ENCODE data around the gene PTDSS2. TPM values are rescaled to one million over a fixed set of nuclear protein-coding genes. Genes with fewer than 3 reads are reported as not detected.

Gene PTDSS2
- 34.9 and 37.8 TPM in 2 replicates for total RNA-seq

DNA sequence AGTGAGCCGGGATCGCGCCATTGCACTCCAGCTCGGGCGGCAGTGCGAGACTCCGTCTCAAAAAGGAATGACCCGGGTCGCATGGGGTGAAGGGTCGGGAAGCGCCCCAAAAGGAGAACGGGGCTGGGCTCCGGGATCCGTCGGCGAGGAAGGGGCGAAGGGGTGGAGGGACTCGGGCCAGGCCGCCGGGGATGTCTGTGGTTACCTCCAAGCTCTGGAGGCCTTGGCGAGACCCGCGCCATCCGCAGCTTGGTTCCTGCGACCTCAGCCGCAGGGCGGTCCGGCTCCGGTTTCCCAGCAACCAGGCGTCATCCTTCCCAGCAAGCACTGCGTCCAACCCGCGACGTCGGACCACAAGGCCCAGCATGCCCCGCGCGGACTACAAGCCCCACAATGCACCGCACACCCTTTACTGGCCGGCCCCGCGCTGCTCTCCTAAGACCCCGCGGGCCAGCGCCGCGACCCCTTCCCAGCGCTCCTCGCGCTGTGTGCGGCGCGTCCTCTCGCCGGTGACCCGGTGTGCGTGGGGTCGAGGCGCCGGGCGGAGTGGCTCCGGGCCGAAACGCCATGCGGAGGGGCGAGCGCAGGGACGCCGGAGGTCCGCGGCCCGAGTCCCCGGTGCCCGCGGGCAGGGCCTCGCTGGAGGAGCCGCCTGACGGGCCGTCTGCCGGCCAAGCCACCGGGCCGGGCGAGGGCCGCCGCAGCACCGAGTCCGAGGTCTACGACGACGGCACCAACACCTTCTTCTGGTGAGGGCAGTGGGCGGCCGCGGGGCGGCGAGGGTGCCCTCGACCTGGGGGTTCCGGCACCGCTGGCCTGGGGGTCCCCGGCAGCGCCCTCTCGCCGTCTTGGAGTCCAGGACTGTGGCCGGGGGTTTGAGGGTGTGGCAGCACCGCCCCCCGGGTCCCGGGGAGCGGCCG, at the start of gene PTDSS2:
Gene PTDSS2 (plus strand): TSS at position 391 of the 920 bp plus-strand sequence. CDS start 177 bp downstream, at position 568.

DNA sequence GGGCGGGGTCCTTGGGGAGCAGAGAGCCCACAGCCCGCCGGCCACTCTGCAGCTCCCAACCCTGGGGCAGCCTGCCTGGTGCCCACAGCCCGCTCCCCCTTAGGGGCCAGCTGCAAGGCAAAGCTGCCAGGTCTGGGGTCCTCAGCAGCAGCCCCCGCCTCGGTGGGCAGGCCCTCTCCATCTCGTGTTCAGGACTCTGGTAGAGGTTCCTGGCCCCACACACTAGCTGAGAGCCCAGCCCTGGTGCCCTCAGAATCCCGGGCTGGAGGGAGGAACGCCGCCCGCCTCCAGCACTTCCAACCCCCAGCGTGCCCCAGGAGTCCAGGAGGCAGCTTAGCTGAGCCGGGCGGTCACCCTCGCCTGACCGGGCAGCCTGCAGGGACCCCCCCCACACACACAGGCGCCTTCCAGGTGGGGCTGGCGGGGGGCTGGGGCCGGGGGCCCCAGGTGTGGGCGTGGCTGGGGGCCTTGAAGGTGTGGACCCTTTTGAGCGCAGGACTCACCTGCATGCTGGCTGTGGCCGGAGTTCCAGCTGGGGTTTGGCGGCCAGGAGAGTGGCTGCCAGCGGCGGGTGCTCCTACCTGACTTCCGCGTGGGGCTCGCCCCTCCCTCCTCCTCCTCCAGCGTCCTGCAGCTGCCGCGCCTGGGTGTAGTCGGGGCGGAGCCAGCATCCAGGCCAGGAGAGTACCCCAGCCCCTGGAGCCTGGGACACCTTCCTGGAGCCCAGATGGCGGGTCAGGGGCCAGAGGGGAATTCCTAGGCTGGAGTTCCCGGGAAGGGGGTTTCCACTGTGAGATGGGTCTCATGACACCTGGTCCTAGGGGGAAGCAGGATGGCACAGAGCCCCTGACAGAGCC, 8.4 kb upstream of the PTDSS2 start, which contains the start of gene ANO9:
Gene ANO9 (minus strand): TSS at position 594 of the 857 bp plus-strand sequence. CDS start 85 bp downstream, at position 509.

DNA sequence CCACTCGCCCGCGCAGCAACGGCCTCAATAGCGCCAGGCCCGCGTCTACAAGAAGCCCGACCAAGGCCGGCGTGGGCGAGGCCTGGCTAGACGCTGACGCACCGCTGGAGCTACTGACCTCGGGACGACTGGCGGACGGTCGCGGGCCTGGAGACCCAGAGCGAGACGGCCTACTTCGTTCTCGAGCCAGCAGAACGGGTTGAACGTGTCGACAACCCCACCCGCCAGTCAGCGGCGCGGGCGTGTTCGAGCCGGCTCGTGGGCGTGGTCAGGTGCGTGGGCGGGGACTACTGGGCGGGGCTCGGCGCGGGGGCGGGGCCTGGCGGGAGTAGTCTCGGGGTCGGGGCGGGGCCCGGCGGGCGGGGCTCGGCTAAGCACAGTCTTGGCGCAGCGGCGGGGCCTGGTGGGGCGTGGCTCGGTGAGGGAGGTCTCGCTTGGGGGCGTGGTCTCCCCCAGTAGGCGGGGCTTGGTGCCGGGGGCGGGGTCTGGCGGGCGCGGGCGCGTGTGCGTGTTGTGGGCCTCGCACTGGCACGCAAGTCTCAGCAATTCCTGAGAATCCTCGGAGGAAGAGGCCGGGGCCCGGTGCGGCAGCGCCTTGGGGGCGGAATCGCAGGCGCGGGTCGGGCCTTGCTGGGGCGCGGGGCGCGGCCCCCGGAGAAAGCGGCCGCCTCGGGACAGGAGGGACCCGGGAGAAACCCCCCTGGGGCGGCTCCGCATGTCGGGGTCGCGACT, 57.1 kb downstream of the PTDSS2 start, which contains the start of gene RNH1:
Gene RNH1 (minus strand): TSS at position 248 of the 732 bp plus-strand sequence. CDS start 5,080 bp downstream, outside the sequence.

DNA sequence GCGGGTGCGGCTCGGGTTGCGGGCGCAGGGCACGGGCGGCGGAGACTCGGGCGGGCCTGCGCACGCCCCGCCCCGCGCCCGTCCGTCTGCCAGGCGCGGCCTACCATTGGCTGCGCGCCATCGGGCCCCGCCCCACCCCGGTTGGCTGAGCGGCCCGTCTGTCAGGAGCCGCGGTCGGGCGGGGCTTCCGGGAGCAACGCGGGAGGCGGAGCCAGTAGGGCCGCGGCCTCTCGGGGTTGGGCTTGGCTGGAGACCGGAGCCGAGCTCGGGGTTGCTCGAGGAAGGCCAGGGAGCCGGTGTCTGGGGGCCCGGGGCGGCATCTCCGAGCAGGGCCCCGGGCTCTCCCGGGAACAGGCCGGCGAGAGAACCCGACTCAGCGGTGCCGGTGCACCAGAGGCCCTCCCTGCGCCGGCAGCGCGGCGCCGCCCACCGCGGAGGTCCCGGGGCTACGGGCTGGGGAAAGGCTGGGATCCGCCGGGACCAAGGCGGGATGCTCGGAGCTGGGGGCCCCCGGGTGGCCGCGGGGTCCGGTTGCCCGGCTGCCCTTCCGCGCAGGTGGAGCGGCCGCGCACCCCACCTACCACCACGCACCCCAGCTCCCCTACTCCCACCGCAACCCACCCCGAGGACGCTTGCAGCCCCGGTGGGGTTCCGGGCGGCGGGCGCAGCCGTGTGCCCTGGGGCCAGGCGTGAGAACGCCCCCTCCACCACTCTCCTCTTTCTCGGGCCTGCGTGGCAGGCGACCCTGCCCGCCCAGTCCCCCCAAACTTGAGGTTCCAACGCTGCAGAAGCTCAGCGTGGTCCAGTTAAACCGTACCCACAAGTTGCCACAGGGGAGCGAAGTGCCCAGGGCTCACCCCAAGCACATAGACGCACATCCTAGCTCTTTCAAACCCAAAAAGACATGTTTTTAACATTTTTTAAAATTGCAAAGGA, 85.7 kb downstream of the PTDSS2 start, which contains the start of gene HRAS:
Gene HRAS (minus strand): TSS at position 58 of the 936 bp plus-strand sequence.

DNA sequence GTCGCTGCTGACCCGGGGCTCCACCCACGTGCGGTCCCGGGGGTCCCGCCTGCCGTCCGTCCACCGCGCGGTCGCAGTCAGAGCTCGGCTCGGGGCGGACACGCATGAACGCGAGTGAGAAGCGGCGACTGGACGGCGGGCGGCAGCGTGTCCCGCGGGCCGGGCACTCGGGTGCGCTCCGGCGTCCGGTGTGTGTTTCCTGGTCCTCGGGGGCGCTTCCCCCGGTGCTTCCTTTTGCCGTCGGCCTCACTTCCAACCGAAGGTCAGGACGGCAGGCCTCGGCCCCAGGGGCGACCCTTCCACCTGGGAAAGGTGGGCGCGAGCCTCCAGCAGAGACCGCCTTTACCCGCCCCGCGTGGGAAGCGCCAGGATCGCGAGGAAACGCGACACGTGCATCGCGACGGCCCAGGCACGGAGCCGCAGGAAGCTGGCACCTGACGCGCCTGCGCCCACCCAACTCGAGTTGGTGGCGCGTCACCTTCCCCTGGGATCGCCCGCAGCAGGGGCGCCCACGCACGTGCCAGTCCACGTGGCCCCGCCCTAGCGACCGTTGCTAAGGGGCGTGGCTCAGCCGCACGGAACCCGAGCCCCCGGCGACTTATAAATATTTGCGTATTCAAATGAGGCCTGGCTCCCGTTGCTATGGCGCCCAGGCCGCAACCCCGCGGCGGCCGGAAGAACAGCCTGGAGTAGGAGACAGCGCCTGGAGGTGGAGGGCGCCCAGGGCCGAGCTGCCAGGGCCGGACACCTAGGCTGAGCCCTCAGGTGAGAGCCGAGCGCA, 87.0 kb downstream of the PTDSS2 start, which contains the start of gene LRRC56:
Gene LRRC56 (plus strand): TSS at position 687 of the 781 bp plus-strand sequence. CDS start 3,158 bp downstream, outside the sequence.

Other genes with a start within 250 kb of the PTDSS2 start
- gene BET1L, start 242.9 kb upstream of the PTDSS2 start, total RNA-seq, result 17.8 and 19.1 TPM in 2 replicates
- 132 and 186 TPM in 2 replicates for gene RIC8A, start 242.6 kb upstream of the PTDSS2 start, total RNA-seq
- 9.6 and 10.9 TPM in 2 replicates for gene SIRT3, start 213.9 kb upstream of the PTDSS2 start, total RNA-seq
- 102 and 127 TPM in 2 replicates for gene PSMD13, start 213.3 kb upstream of the PTDSS2 start, total RNA-seq
- gene NLRP6, start 171.9 kb upstream of the PTDSS2 start, total RNA-seq, result under 0.01 TPM in 1 of 2 replicates, not detected in the other
- gene PGGHG, start 161.2 kb upstream of the PTDSS2 start, total RNA-seq, result 5.8 and 9.6 TPM in 2 replicates
- not detected in 2 replicates for gene IFITM5, start 150.8 kb upstream of the PTDSS2 start, total RNA-seq
- 18.9 and 32.1 TPM in 2 replicates for gene IFITM2, start 142.5 kb upstream of the PTDSS2 start, total RNA-seq
- 20.1 and 20.8 TPM in 2 replicates for gene IFITM1, start 136.2 kb upstream of the PTDSS2 start, total RNA-seq
- gene IFITM3, start 129.4 kb upstream of the PTDSS2 start, total RNA-seq, result 32.5 and 56.2 TPM in 2 replicates
- 4.5 and 4.9 TPM in 2 replicates for gene B4GALNT4, start 80.8 kb upstream of the PTDSS2 start, total RNA-seq
- 1.5 and 3.2 TPM in 2 replicates for gene PKP3, start 56.1 kb upstream of the PTDSS2 start, total RNA-seq
- 9.3 and 16.5 TPM in 2 replicates for gene SIGIRR, start 35.3 kb upstream of the PTDSS2 start, total RNA-seq
- under 0.01 TPM in 1 of 2 replicates, not detected in the other for gene ANO9, start 8.3 kb upstream of the PTDSS2 start, total RNA-seq
- gene RNH1, start 57.0 kb downstream of the PTDSS2 start, total RNA-seq, result 385 and 511 TPM in 2 replicates
- 68.8 and 70.8 TPM in 2 replicates for gene HRAS, start 85.3 kb downstream of the PTDSS2 start, total RNA-seq
- gene LRRC56, start 87.2 kb downstream of the PTDSS2 start, total RNA-seq, result 0.95 and 1.0 TPM in 2 replicates
- gene LMNTD2, start 110.5 kb downstream of the PTDSS2 start, total RNA-seq, result 0.47 TPM in 1 of 2 replicates, not detected in the other
- gene RASSF7, start 110.7 kb downstream of the PTDSS2 start, total RNA-seq, result 0.34 and 2.0 TPM in 2 replicates
- 17.9 and 18.0 TPM in 2 replicates for gene PHRF1, start 126.2 kb downstream of the PTDSS2 start, total RNA-seq
- 4.9 and 5.8 TPM in 2 replicates for gene IRF7, start 165.7 kb downstream of the PTDSS2 start, total RNA-seq
- not detected in 2 replicates for gene CDHR5, start 174.7 kb downstream of the PTDSS2 start, total RNA-seq
- gene SCT, start 176.9 kb downstream of the PTDSS2 start, total RNA-seq, result 0.43 and 0.47 TPM in 2 replicates
- under 0.01 TPM in 1 of 2 replicates, not detected in the other for gene DRD4, start 187.0 kb downstream of the PTDSS2 start, total RNA-seq
- gene DEAF1, start 244.9 kb downstream of the PTDSS2 start, total RNA-seq, result 28.7 and 43.7 TPM in 2 replicates
- 3.8 and 5.8 TPM in 2 replicates for gene TMEM80, start 245.5 kb downstream of the PTDSS2 start, total RNA-seq